C4-2B (cell line): ENCODE measurements around the gene GRHL3.

Source experiments
- CTCF ChIP-seq: fragments of 450-650 bp; conservative IDR thresholded peaks from 2 replicates; pipeline ENCODE4 v1.5.1; 2017; ENCODE audit warnings: mild to moderate bottlenecking
- ZFX ChIP-seq: fragments of 450-650 bp; IDR thresholded peaks from 2 replicates; pipeline ENCODE4 v1.6.1; 2017

DNA sequence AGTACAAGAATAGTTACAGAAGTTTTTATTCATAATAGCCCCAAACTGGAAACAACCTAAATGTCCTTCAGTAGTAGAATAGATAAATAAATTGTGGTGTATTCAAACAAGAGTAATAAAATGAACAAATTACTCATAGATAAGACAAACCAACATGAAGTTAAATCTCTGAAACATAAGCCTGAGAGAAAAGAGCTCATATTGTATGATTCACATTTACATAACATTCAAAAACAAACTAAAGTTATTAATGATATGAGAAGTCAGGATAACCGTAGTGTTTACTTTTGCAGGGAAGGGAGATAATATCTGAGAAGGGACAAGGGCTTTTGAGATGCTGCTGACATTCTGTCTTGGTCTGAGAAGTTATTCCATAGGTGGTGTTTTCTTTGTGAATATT, 80.9 kb downstream of the GRHL3 start:
- no peak for TF ChIP-seq CTCF
- TF ChIP-seq ZFX = no peak
